Spleen (tissue), 7 donors: ENCODE measurements around the gene SCN9A.

Experiments
- POLR2A ChIP-seq, 3 donors: fragments of 450-650 bp; IDR thresholded peaks; one replicate each; pipeline ENCODE4 v1.5.1; 2017; ENCODE audit warnings: antibody characterized with exemption in 3 of 3, mild to moderate bottlenecking in 1 of 3
- POLR2AphosphoS5 ChIP-seq, 3 donors: sonication (generic); formaldehyde crosslinking; IDR thresholded peaks; one replicate each; pipeline ENCODE4 v1.5.1; 2017; ENCODE audit warnings: antibody characterized with exemption in 3 of 3
- TF ChIP-seq, protein P1 (sequence below), 11 experiments: fragments of 200-600 bp in 7 of 11; fragments of 450-650 bp in 4 of 11; sonication (generic) in 4 of 11; IDR thresholded peaks in 8 of 11; conservative IDR thresholded peaks in 3 of 11; 1 replicate in 7 of 11; 2 replicates in 4 of 11; pipeline versions ENCODE4 v1.4.0 to v1.8.0; 2016 to 2021; ENCODE audit warnings: antibody characterized with exemption in 11 of 11, inconsistent platforms in 4 of 11, mild to moderate bottlenecking in 1 of 11
- donor health status: DM: no; HTN: no; CAD: no; lungs with moderate emphysema.
- donor health status: DM: no; HTN: no; CAD: no.
- donor health status: DM: no; HTN: no; CAD: no.

DNA sequence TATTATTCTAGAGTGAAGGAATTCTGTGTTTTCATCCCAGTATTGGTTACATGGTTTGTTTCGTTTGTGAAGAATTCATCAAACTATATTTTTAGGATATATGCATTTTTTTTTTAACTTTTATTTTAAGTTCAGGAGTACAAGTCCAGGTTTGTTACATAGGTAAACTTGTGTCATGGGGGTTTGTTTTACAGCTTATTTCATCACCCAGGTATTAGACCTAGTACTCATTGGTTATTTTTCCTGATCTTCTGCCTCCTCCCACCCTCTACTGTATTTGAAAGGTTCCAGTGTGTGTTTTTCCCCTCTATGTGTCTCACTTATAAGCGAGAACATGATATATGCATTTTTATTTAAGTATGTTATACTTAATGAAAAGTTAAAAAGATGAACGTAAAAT is 47.6 kb downstream of the SCN9A start:
- TF ChIP-seq, protein P1, sequence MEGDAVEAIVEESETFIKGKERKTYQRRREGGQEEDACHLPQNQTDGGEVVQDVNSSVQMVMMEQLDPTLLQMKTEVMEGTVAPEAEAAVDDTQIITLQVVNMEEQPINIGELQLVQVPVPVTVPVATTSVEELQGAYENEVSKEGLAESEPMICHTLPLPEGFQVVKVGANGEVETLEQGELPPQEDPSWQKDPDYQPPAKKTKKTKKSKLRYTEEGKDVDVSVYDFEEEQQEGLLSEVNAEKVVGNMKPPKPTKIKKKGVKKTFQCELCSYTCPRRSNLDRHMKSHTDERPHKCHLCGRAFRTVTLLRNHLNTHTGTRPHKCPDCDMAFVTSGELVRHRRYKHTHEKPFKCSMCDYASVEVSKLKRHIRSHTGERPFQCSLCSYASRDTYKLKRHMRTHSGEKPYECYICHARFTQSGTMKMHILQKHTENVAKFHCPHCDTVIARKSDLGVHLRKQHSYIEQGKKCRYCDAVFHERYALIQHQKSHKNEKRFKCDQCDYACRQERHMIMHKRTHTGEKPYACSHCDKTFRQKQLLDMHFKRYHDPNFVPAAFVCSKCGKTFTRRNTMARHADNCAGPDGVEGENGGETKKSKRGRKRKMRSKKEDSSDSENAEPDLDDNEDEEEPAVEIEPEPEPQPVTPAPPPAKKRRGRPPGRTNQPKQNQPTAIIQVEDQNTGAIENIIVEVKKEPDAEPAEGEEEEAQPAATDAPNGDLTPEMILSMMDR (IDR thresholded peaks at IDR 0.05 in 8 of 11, conservative IDR thresholded peaks at IDR 0.05 in 3 of 11) = no peak
- TF ChIP-seq POLR2AphosphoS5 (IDR thresholded peaks at IDR 0.05) = no peak
- TF ChIP-seq POLR2A (IDR thresholded peaks at IDR 0.05) = no peak
